Spleen (tissue), 11 donors: ENCODE measurements around the gene PRDM16. TPM values are rescaled to one million over a fixed set of nuclear protein-coding genes. Genes with fewer than 3 reads are reported as not detected.
A peak's percentile ranks its signal among the peaks of the same experiment; 100 is the strongest.

Source experiments
- DNase-seq: peaks from one replicate; pipeline ENCODE4 v3.0.0-alpha.2; 2020
- H3K27ac ChIP-seq, 8 donors: fragments of 200-600 bp; sonication (generic) in 7 of 8; 1 replicate in 4 of 8; 2 replicates in 4 of 8; pipeline versions ENCODE4 v1.5.0 to v1.8.0; 2016 to 2021; ENCODE audit warnings: inconsistent platforms in 4 of 8, mild to moderate bottlenecking in 4 of 8, moderate library complexity in 1 of 8
- H3K27me3 ChIP-seq, 7 donors: fragments of 200-600 bp; sonication (generic) in 6 of 7; replicated peaks in 1 of 7; 1 replicate in 4 of 7; 2 replicates in 3 of 7; pipeline versions ENCODE4 v1.5.0 to v1.8.0; 2016 to 2021; ENCODE audit warnings: inconsistent platforms in 3 of 7, mild to moderate bottlenecking in 1 of 7
- H3K36me3 ChIP-seq, 6 donors: fragments of 200-600 bp; sonication (generic) in 5 of 6; 1 replicate in 4 of 6; 2 replicates in 2 of 6; pipeline versions ENCODE4 v1.5.0 to v1.8.0; 2016 to 2021; ENCODE audit warnings: inconsistent platforms in 2 of 6
- H3K4me1 ChIP-seq, 6 donors: fragments of 200-600 bp; sonication (generic) in 5 of 6; 1 replicate in 3 of 6; 2 replicates in 3 of 6; pipeline versions ENCODE4 v1.5.0 to v1.8.0; 2016 to 2021; ENCODE audit warnings: inconsistent platforms in 3 of 6
- H3K4me3 ChIP-seq, 8 donors: fragments of 200-600 bp; sonication (generic) in 7 of 8; 1 replicate in 4 of 8; 2 replicates in 4 of 8; pipeline versions ENCODE4 v1.5.0 to v1.8.0; 2016 to 2021; ENCODE audit warnings: inconsistent platforms in 4 of 8, mild to moderate bottlenecking in 4 of 8, moderate library complexity in 2 of 8
- H3K9me3 ChIP-seq, 8 donors: fragments of 200-600 bp; sonication (generic) in 7 of 8; 1 replicate in 4 of 8; 2 replicates in 4 of 8; pipeline versions ENCODE4 v1.5.0 to v1.8.0; 2016 to 2021; ENCODE audit warnings: inconsistent platforms in 4 of 8
- CTCF ChIP-seq, 11 experiments: fragments of 200-600 bp in 7 of 11; fragments of 450-650 bp in 4 of 11; sonication (generic) in 4 of 11; IDR thresholded peaks in 8 of 11; conservative IDR thresholded peaks in 3 of 11; 1 replicate in 7 of 11; 2 replicates in 4 of 11; pipeline versions ENCODE4 v1.4.0 to v1.8.0; 2016 to 2021; ENCODE audit warnings: antibody characterized with exemption in 11 of 11, inconsistent platforms in 4 of 11, mild to moderate bottlenecking in 1 of 11
- POLR2A ChIP-seq, 3 donors: fragments of 450-650 bp; IDR thresholded peaks; one replicate each; pipeline ENCODE4 v1.5.1; 2017; ENCODE audit warnings: antibody characterized with exemption in 3 of 3, mild to moderate bottlenecking in 1 of 3
- POLR2AphosphoS5 ChIP-seq, 3 donors: sonication (generic); formaldehyde crosslinking; IDR thresholded peaks; one replicate each; pipeline ENCODE4 v1.5.1; 2017; ENCODE audit warnings: antibody characterized with exemption in 3 of 3
- WGBS, 5 donors: extraction: QIAGEN DNeasy Blood & Tissue Kit in 3 of 5; methylation state at CpG; one replicate each; pipeline versions ENCODE4 v1.1.5 to v1.1.7; 2013 to 2018; 5-methylcytosine and 5-hydroxymethylcytosine counted together
- intact Hi-C: fragments of 100-400 bp; cut with DNase I; formaldehyde crosslinking; loops from one replicate; pipeline ENCODE4 v1.15.0; 2023; ENCODE audit warnings: low total_unique reads
- polyA plus RNA-seq, 3 donors: library from polyadenylated mRNA; stranded (reverse); fragments of 200-250 nt; gene quantifications; one replicate each; pipeline ENCODE4 v1.2.1, GENCODE V29; 2013
- total RNA-seq, 7 donors: library from RNA; depleted of rRNA in 3 of 7; stranded (reverse); fragments of >200 nt in 3 of 7; fragmentation: NEBNext Ultra II Directional in 4 of 7; extraction: Animal tissue kit (Norgen Biotek cat#: 25700) in 4 of 7; gene quantifications; one replicate each; pipeline versions ENCODE4 v1.1.0 to v1.2.1, GENCODE V29; 2016 to 2021
- donor health status: healthy with polysubstance abuse.
- donor health status: DM: no; HTN: no; CAD: no; lungs with moderate emphysema.
- donor health status: DM: no; HTN: no; CAD: no.
- donor health status: Bipolar disorder and iron deficiency.
- donor health status: healthy.
- donor health status: DM: no; HTN: no; CAD: no.
- donor health status: DM: yes; HTN: yes; CAD: no.

PRDM16 gene
- total and polyA plus RNA-seq, 10 donors, result 0.43 to 3.2 (median 1.4) TPM

GRCh38 chr1:3352299-3352951, 283.4 kb downstream of the PRDM16 start:
- Histone ChIP-seq H3K27me3 (peaks cover 0 to 96% (median 0%) of the 10 kb centered on the region in 7 donors), H3K4me3 (no peak overlapping the region), H3K4me1 (peaks cover 0 to 62% (median 15%) of the 10 kb centered on the region in 6 donors), H3K27ac (peak overlapping the region in 5 of 8 donors; percentile 20 to 62 (median 59)), H3K36me3 (no peaks in the 10 kb centered on the region), H3K9me3 (no peaks in the 10 kb centered on the region)
- intact Hi-C loops, result no loop called here
- WGBS, 5 donors, result 34 to 57% (median 36%) methylated on average over 28 to 30 of the region's 30 CpGs
- TF ChIP-seq POLR2A (IDR thresholded peaks at IDR 0.05) (no peak), POLR2AphosphoS5 (IDR thresholded peaks at IDR 0.05) (no peak), CTCF (IDR thresholded peaks at IDR 0.05 in 8 of 11, conservative IDR thresholded peaks at IDR 0.05 in 3 of 11) (no peak)
- DNase-seq, result no peak

DNA sequence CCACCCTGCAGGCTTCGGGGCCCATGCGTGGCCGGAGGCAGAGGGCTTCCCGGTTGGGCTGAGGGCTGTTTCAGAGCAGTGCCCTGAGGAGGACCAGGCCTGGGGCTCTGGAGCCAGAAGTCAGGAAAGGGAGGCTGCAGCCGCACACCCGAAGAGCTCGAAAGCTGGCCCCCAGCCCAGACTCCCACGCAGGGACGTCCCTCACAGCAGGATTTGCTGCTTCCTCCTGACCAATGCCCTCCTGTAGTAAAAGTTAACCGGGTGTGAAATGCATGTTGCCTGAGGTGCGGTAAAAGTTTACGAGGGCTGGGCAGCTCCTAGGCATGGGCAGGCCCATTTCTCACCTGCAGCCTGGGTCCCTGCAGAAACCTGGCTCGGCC, 283.9 kb downstream of the PRDM16 start:
- 38 to 80% (median 40%) methylated on average over 3 to 13 of the region's 13 CpGs for WGBS, 5 donors
- H3K4me3 ChIP-seq, result no peak overlapping the region

GRCh38 chr1:3353876-3354275, 284.9 kb downstream of the PRDM16 start:
- no peaks in the 10 kb centered on the region for H3K9me3 ChIP-seq
- H3K36me3 ChIP-seq, result no peaks in the 10 kb centered on the region
- WGBS, 5 donors, result 91 to 98% (median 93%) methylated on average over 8 of the region's 8 CpGs
- TF ChIP-seq POLR2AphosphoS5 (IDR thresholded peaks at IDR 0.05) (no peak), CTCF (IDR thresholded peaks at IDR 0.05 in 8 of 11, conservative IDR thresholded peaks at IDR 0.05 in 3 of 11) (no peak), POLR2A (IDR thresholded peaks at IDR 0.05) (no peak)
- H3K4me3 ChIP-seq, result no peak overlapping the region
- H3K27me3 ChIP-seq, result peaks cover 0 to 96% (median 0%) of the 10 kb centered on the region in 7 donors
- H3K4me1 ChIP-seq, result peaks cover 0 to 58% (median 17%) of the 10 kb centered on the region in 6 donors
- no peak for DNase-seq
- intact Hi-C loops, result no loop called here
- H3K27ac ChIP-seq, result no peak overlapping the region

More for the DNA sequence above, 283.9 kb downstream of the PRDM16 start:
- peaks cover 0 to 96% (median 0%) of the 10 kb centered on the region in 7 donors for H3K27me3 ChIP-seq
- TF ChIP-seq CTCF (IDR thresholded peaks at IDR 0.05 in 8 of 11, conservative IDR thresholded peaks at IDR 0.05 in 3 of 11) (no peak), POLR2A (IDR thresholded peaks at IDR 0.05) (no peak), POLR2AphosphoS5 (IDR thresholded peaks at IDR 0.05) (peak in 2 of 3 donors; percentile 55 to 61)
- peak overlapping the region in 4 of 8 donors; percentile 20 to 62 (median 60) for H3K27ac ChIP-seq
- peaks cover 0 to 63% (median 17%) of the 10 kb centered on the region in 6 donors for H3K4me1 ChIP-seq
- H3K9me3 ChIP-seq, result no peaks in the 10 kb centered on the region
- intact Hi-C loops, result no loop called here
- H3K36me3 ChIP-seq, result no peaks in the 10 kb centered on the region
- DNase-seq, result peak; percentile 81

GRCh38 chr1:3355089-3355488, 286.1 kb downstream of the PRDM16 start:
- H3K27me3 ChIP-seq, result peaks cover 0 to 92% (median 0%) of the 10 kb centered on the region in 7 donors
- no peak for TF ChIP-seq POLR2AphosphoS5 (IDR thresholded peaks at IDR 0.05)
- no peak overlapping the region for H3K4me3 ChIP-seq
- H3K27ac ChIP-seq, result no peak overlapping the region
- H3K4me1 ChIP-seq, result peaks cover 0 to 48% (median 17%) of the 10 kb centered on the region in 6 donors
- WGBS, 5 donors, result 85 to 96% (median 91%) methylated on average over 8 of the region's 8 CpGs
- no peak for DNase-seq
- H3K36me3 ChIP-seq, result no peaks in the 10 kb centered on the region
- intact Hi-C loops, result no loop called here
- no peaks in the 10 kb centered on the region for H3K9me3 ChIP-seq
